Motor neuron (in vitro differentiated cells): ENCODE results near the gene CDK1. TPM values are rescaled to one million over a fixed set of nuclear protein-coding genes. Genes with fewer than 3 reads are reported as not detected.

Source experiments
- ATAC-seq, 8 experiments: fragments of 200-7000 bp; cut with Tn5 transposase; replicated peaks in 6 of 8; 2 replicates each; pipeline ENCODE4 v1.8.0; 2021; ENCODE audit warnings: mild to moderate bottlenecking in 8 of 8, moderate library complexity in 8 of 8
- H3K27ac ChIP-seq, 2 donors: fragments of 250-450 bp; sonication (Bioruptor Pico); 2 replicates each; pipeline ENCODE4 v1.9.0; 2021; ENCODE audit warnings: antibody characterized with exemption in 2 of 2, mild to moderate bottlenecking in 2 of 2, moderate library complexity in 1 of 2
- H3K4me1 ChIP-seq, 2 donors: fragments of 250-450 bp; sonication (Bioruptor Pico); replicated peaks in 1 of 2; 2 replicates each; pipeline ENCODE4 v1.6.1; 2021; ENCODE audit warnings: antibody characterized with exemption in 2 of 2, mild to moderate bottlenecking in 2 of 2, moderate library complexity in 1 of 2
- H3K4me3 ChIP-seq, 5 donors: fragments of 250-450 bp; sonication (Bioruptor Pico); 2 replicates each; pipeline ENCODE4 v1.9.0; 2021; ENCODE audit warnings: antibody characterized with exemption in 5 of 5, mild to moderate bottlenecking in 5 of 5, moderate library complexity in 4 of 5
- WGBS, 10 experiments: fragments of 450-650 bp; shearing (Covaris generic); methylation state at CpG; one replicate each; pipeline ENCODE4 v1.0.0; 2022; 5-methylcytosine and 5-hydroxymethylcytosine counted together
- in situ Hi-C, 9 experiments: fragments of 400-800 bp; cut with MboI; loops; one replicate each; pipeline ENCODE4 v1.15.0; 2021; ENCODE audit warnings: low sequenced_read_pairs in 9 of 9, low pct_unique_long_range_greater_than_20kb in 2 of 9; ENCODE audit not compliant: unreplicated experiment in 9 of 9
- total RNA-seq, 8 experiments: library from RNA; unstranded; fragments of 300-600 nt; gene quantifications; 2 replicates each; pipeline versions ENCODE4 v1.2.3 to v1.2.4, GENCODE V29; 2022

The CDK1 gene
- total RNA-seq, 8 experiments from 2014 or later: 0.31 to 77.5 (median 4.2) TPM

DNA sequence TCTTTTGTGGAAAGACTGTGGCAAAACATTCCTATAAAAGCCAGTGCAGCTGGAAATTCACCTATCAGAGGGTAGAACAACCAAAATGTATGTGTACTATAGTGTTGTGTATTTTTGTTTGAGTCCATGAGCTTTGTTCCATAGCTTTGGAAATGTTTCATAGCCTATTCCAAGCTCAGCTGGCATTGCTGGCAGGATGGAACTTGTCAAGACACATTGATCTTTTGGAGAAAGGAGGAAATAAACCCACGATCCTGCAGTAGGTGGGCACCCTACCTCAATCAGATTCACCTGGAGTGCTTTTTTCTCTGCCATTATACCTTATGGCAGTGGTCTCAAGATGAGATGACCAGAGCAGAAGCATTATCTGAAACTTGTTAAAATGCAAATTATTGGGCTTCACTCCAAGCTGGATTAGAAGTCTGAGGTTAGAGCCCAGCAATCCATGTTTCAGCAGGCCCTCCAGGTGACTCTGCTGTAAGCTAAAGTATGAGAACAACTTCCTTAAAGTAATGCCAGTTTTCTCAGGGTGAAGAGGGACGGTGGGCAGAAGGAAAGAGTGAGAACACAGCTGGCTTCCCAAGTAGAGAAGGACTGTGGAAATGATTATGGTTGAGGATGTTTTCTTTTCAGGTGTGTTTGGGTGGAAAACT, 30.3 kb upstream of the CDK1 start:
- in situ Hi-C loops: no loop called here
- H3K4me3 ChIP-seq: no peak overlapping the region
- ATAC-seq: no peak
- WGBS, 10 experiments: 20 to 70% (median 50%) methylated on average over 1 to 2 of the region's 2 CpGs; no CpG with 5 or more reads in 2 of the 10 experiments
- H3K4me1 ChIP-seq: no peaks in the 10 kb centered on the region
- H3K27ac ChIP-seq: no peak overlapping the region

DNA sequence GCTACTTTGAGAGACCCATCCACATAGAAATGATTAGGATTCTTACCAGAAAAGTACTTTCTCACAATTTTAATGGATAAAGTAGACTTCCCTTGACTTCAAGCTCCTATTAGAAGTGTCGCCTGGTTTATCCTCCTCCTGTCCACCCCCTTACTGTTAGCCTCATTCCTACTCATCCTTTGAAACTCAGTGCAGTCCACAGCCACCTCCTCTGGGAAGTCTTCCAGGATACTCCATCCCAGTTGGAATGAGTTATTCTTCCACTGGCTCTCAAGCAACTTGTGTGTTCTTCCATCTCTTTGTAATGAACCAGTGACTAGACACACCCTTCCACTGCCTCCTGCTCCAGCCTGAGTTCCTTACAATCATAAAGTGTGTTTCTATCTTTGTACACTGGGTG, 25.1 kb upstream of the CDK1 start:
- in situ Hi-C loops: loop anchor here in 2 of 9 experiments (25.0 kb wide), 3 partner anchors 91 to 316 kb away; no protein-coding TSS in a partner anchor
- H3K27ac ChIP-seq: no peak overlapping the region
- H3K4me3 ChIP-seq: no peak overlapping the region
- 11 to 100% (median 71%) methylated on average over 1 of the region's 1 CpG; no CpG with 5 or more reads in 6 of the 10 experiments for WGBS, 10 experiments
- no peaks in the 10 kb centered on the region for H3K4me1 ChIP-seq
- no peak for ATAC-seq

DNA sequence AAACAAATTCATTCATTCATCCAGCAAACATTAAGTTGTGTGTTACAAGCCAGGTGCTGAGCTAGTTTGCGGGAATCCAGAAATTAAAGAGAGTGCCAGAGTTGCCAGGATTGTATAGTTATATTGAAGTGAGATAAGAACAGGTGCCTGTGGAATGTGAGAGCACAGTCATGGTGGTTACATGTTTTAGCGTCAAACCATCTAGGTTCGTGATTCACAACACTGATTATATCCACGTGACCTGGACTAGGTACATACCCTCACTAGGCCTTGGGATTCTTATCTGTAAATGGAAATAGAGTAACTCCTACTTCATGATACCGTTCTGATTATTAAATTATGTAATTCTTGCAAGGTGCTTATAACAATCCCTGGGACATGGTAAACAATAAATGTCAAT, 24.5 kb upstream of the CDK1 start:
- Histone ChIP-seq H3K4me3 (no peak overlapping the region), H3K27ac (no peak overlapping the region), H3K4me1 (no peaks in the 10 kb centered on the region)
- in situ Hi-C loops: loop anchor here in 2 of 9 experiments (25.0 kb wide), 3 partner anchors 92 to 317 kb away; no protein-coding TSS in a partner anchor
- no peak for ATAC-seq
- WGBS, 10 experiments: 27 to 100% (median 83%) methylated on average over 1 to 5 of the region's 5 CpGs; no CpG with 5 or more reads in 1 of the 10 experiments

DNA sequence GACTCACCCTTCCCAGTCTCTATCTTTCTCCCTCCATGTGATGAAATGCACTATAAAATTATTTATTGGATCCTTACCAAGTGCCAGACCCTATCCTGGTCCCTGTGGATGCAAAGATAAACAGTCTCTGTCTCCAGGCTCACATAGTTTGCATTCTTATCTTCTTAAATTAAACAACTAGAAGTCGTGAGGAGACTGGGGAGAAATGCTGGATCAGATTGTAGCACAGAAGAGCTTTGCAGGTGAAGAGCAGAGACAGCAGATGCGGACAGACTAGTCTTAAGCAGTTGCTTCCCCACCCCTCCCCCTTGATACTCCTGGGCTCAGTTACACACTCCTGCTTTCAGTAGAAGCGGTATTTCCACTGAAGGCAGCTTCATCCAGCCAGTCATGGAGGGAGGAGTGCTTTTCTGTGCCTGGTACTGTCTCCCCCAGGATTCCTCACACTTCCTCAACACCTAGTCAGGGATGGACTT, 20.8 kb upstream of the CDK1 start:
- H3K4me3 ChIP-seq: no peak overlapping the region
- no peak overlapping the region for H3K27ac ChIP-seq
- H3K4me1 ChIP-seq: no peaks in the 10 kb centered on the region
- in situ Hi-C loops: loop anchor here in 2 of 9 experiments (25.0 kb wide), 3 partner anchors 95 to 320 kb away; no protein-coding TSS in a partner anchor
- ATAC-seq: peak in 3 of 8 experiments; percentile 33 to 51 (median 41)
- 0 to 83% (median 39%) methylated on average over 1 to 3 of the region's 3 CpGs; no CpG with 5 or more reads in 2 of the 10 experiments for WGBS, 10 experiments

DNA sequence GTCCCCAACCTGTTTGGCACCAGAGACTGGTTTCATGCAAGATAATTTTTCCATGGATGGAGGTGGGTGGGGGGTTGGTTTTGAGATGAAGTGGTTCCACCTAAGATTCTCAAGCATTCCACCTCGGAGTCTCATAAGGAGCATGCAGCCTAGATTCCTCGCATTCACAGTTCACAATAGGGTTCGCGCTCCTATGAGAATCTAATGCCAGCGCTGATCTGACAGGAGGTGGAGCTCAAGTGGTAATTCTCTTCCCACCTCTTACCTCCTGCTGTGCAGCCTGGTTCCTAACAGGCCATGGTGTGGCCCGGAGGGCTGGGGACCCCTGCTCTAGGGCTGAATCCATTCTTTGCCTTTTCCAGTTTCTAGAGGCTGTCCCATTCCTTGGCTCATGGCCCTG, 19.1 kb upstream of the CDK1 start:
- no peaks in the 10 kb centered on the region for H3K4me1 ChIP-seq
- no peak overlapping the region for H3K4me3 ChIP-seq
- no peak for ATAC-seq
- H3K27ac ChIP-seq: no peak overlapping the region
- in situ Hi-C loops: loop anchor here in 2 of 9 experiments (25.0 kb wide), 3 partner anchors 97 to 322 kb away; no protein-coding TSS in a partner anchor
- 28 to 100% (median 60%) methylated on average over 1 to 4 of the region's 6 CpGs; no CpG with 5 or more reads in 4 of the 10 experiments for WGBS, 10 experiments

DNA sequence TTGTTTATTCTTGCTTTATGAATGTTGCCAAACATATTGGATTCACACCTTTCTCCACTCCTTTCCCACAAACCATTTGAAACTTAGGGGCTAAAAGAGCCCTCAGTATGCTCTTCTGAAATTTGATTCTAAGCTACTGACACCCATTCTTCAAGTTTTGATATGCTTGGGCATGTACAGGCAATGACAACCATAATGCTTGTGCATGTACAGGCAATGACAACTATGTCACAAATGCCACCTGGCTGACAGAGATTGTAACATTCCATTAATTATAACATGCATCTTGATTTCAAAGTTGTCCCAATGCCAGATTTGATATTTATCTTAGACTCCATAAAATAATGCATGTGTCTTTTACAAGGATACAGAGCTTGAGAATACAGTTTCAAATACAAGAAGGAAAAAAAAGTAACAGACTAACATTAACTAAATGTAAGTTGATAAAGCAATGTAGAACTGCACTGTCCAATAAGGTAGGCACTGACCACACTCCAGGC, 17.5 kb upstream of the CDK1 start:
- H3K27ac ChIP-seq: no peak overlapping the region
- no peaks in the 10 kb centered on the region for H3K4me1 ChIP-seq
- in situ Hi-C loops: loop anchor here in 2 of 9 experiments (25.0 kb wide), 3 partner anchors 98 to 323 kb away; no protein-coding TSS in a partner anchor
- no peak for ATAC-seq
- no peak overlapping the region for H3K4me3 ChIP-seq

DNA sequence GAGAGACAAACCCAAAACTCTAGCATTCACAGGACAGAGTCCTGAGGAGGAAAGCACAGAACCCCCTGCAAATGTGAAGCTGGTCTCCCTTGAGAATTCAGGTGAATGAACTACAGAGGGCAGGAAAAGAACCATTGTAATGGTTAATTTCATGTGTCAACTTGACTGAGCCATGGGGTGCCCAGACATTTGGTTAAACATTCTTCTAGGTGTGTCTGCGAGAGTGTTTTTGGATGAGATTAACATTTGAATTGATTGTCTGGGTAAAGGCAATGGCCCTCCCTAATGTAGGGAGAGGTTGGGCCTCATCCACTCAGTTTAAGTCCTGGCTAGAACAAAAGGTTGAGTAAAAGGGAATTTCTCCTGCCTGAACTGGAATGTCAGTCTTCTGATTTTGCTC, 15.7 kb upstream of the CDK1 start:
- ATAC-seq: no peak
- 44 to 100% (median 54%) methylated on average over 1 of the region's 1 CpG; no CpG with 5 or more reads in 4 of the 10 experiments for WGBS, 10 experiments
- Histone ChIP-seq H3K4me1 (no peaks in the 10 kb centered on the region), H3K27ac (no peak overlapping the region), H3K4me3 (no peak overlapping the region)
- in situ Hi-C loops: loop anchor here in 2 of 9 experiments (25.0 kb wide), 3 partner anchors 100 to 325 kb away; no protein-coding TSS in a partner anchor

DNA sequence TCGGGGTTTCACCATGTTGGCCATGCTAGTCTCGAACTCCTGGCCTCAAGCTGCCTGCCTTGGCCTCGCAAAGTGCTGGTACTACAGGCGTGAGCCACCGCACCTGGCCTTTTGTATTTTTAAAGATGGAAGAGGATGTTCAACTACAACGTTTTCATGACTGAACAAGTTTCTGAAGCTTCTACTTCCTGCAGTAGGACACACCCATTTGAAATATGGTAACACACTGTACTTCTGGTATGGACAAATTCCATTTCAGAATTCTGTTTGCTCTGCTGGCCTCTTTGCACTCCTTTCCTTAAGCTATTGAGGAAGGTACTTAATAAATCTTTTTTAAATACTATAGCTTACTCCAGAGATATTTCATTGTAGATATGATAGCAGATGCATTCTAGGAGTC, 10.9 kb upstream of the CDK1 start:
- 50 to 100% (median 82%) methylated on average over 1 to 4 of the region's 6 CpGs; no CpG with 5 or more reads in 4 of the 10 experiments for WGBS, 10 experiments

DNA sequence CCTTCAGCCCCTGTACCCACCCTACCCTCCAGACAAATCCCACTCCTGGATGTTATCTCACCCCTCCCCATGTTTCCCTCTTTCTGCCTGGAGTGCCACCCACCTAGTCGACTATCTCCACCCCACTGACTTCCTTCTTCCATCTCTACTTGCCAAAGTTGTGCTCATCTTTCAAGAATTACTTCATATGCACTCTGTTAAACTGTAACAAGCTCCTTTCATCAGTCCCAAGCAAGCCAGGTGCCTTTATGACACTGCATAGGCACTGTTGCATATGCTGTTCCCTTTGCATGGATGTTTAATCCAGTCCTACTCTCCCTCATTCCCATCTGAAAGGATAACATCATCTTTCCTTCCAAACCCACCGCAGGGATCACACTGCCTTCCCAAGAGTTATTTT, 8.9 kb upstream of the CDK1 start:
- no peak for ATAC-seq
- in situ Hi-C loops: loop anchor here in 2 of 9 experiments (25.0 kb wide), 3 partner anchors 107 to 332 kb away; no protein-coding TSS in a partner anchor
- Histone ChIP-seq H3K27ac (no peak overlapping the region), H3K4me3 (no peak overlapping the region), H3K4me1 (no peaks in the 10 kb centered on the region)
- WGBS, 10 experiments: 40 to 78% (median 57%) methylated on average over 1 to 2 of the region's 2 CpGs; no CpG with 5 or more reads in 3 of the 10 experiments

More for the DNA sequence above, 10.9 kb upstream of the CDK1 start:
- ATAC-seq: no peak
- H3K4me1 ChIP-seq: no peaks in the 10 kb centered on the region
- H3K27ac ChIP-seq: no peak overlapping the region
- no peak overlapping the region for H3K4me3 ChIP-seq
- in situ Hi-C loops: loop anchor here in 2 of 9 experiments (25.0 kb wide), 3 partner anchors 105 to 330 kb away; no protein-coding TSS in a partner anchor

DNA sequence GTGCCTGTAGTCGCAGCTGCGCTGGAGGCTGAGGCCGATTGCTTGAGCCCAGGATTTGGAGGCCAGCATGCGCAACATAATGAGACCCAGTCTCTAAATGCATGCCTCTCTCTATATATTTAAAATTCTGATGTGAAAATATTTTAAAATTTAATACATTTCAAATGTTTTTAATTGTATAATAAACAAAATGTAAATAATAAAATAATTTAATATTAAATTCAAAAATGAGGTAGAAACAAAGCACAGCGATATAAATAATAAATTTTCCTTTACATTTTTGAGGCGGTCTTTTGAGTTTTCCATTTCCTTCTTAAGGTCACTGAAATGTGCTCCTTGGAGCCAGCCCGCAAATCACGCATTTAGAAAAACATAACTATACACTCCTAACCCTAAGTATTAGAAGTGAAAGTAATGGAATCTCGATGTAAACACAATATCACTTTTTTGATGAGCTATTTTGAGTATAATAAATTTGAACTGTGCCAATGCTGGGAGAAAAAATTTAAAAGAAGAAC, 523 bp upstream of the CDK1 start:
- peak; percentile 2 to 20 (median 8) for ATAC-seq
- in situ Hi-C loops: loop anchor here in 1 of 9 experiments (10.0 kb wide), 1 partner anchor 103 kb away; no protein-coding TSS in a partner anchor
- Histone ChIP-seq H3K4me1 (peaks cover 3 to 9% of the 10 kb centered on the region in 2 donors), H3K27ac (no peak overlapping the region), H3K4me3 (peak overlapping the region; percentile 17 to 81 (median 28))
- 26 to 60% (median 48%) methylated on average over 4 to 9 of the region's 9 CpGs for WGBS, 10 experiments

DNA sequence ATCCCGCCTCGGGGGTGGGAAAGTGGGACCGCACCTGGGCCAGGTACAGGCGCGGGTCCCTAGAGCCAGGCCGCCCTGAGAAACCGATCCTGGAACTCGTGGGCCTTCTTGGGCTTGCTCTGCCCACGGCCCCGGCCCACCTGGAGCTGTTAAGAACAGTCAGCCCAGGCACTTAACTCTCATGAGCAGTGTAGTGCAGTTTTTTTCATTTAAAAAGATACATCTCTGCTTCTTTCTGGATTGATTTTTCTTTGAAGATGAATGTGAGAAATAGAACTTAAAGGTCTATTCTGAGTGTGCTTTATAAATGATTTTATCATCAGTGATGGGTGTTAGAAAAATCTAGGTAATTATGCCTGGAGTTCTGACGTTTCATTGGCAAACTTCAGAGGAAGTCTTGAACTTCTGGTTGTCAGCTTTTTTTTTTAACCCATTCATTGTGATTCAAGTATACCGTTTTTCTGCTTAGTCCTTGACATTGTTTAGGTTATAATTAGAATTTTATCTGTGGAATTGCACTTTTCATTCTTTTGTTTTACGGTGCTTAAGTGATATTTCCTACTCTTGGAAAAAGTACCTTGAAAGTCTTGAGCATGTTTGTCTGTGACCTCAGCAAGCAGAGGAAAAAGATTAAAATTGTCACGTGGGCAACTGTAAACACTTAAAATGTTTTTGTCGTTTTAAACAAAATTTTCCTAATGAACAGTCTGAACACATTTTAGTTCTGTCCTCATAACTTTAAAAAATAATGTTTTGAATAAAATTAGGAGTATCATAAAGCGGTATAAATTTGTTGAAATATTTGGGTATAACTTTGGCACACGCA, 906 bp downstream of the CDK1 start:
- H3K4me1 ChIP-seq: peaks cover 3 to 9% of the 10 kb centered on the region in 2 donors
- WGBS, 10 experiments: 5 to 17% (median 8%) methylated on average over 5 to 13 of the region's 17 CpGs
- peak in 1 of 8 experiments; percentile 16 for ATAC-seq
- no peak overlapping the region for H3K27ac ChIP-seq
- in situ Hi-C loops: loop anchor here in 1 of 9 experiments (10.0 kb wide), 1 partner anchor 104 kb away; no protein-coding TSS in a partner anchor
- peak overlapping the region; percentile 43 to 81 (median 54) for H3K4me3 ChIP-seq

DNA sequence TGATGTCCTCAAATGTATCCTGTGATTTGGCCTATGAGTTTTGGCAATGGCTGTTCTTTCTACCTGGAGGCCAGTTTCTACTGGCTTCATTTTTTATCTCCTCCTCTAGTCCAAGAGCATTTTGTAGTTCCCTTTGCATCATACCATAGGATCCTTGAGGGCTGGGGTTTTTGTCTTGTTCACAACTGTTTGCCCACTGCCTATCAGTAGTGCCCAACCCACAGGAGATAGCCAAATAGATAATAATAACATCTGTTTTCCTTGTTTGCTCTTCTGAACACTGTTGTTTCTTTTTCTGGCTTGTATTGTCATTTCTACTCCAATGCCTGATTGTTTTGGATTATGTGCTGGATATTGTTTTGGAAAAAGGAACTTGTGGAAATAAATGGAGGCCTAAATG, 3.4 kb downstream of the CDK1 start:
- ATAC-seq: no peak
- Histone ChIP-seq H3K4me3 (no peak overlapping the region), H3K27ac (no peak overlapping the region), H3K4me1 (peaks cover 3 to 13% of the 10 kb centered on the region in 2 donors)
- in situ Hi-C loops: no loop called here
